Panc1 (cell line): Measurements from ENCODE around the gene PTPN22. TPM values are rescaled to one million over a fixed set of nuclear protein-coding genes. Genes with fewer than 3 reads are reported as not detected.

Experiments used
- ATAC-seq: fragments of 200-7000 bp; cut with Tn5 transposase; 2 replicates; pipeline ENCODE4 v1.9.1; 2020; ENCODE audit warnings: mild to moderate bottlenecking, moderate library complexity
- BruUV-seq: library from RNA; stranded (reverse); fragments of 400-500 nt; replicated peaks from 2 replicates; lab custom pipeline; 2021; lab: Mats Ljungman, UMichigan
- CTCF ChIA-PET: fragments of 300-600 bp; sonication (Branson Sonifier 250); formaldehyde crosslinking; loops from one replicate; lab custom pipeline; 2022; ENCODE audit warnings: antibody characterized with exemption; lab: Charles Lee
- POLR2A ChIA-PET: fragments of 300-600 bp; sonication (Branson Sonifier 250); formaldehyde crosslinking; loops from one replicate; lab custom pipeline; 2022; ENCODE audit warnings: antibody characterized with exemption; lab: Charles Lee
- DNase-seq: peaks from one replicate; pipeline ENCODE4 v3.0.0-alpha.2; 2010; ENCODE audit warnings: low read depth, low spot score
- H3K27ac ChIP-seq: 2 replicates; pipeline ENCODE4 v1.5.1; 2011; ENCODE audit warnings: mild to moderate bottlenecking, low read length, inconsistent platforms
- H3K27me3 ChIP-seq: fragments of 200-500 bp; sonication (Bioruptor generic); 2 replicates; pipeline ENCODE4 v1.6.0; 2014; ENCODE audit warnings: low read length, inconsistent platforms; ENCODE audit not compliant: control insufficient read depth, insufficient read depth
- H3K36me3 ChIP-seq: fragments of 200-500 bp; sonication (Bioruptor generic); 2 replicates; pipeline ENCODE4 v1.5.1; 2014; ENCODE audit warnings: inconsistent platforms, mild to moderate bottlenecking, low read length, moderate library complexity; ENCODE audit not compliant: control insufficient read depth, insufficient read depth
- H3K4me1 ChIP-seq: 2 replicates; pipeline ENCODE4 v1.5.1; 2011; ENCODE audit warnings: inconsistent platforms, mild to moderate bottlenecking, low read length, moderate library complexity; ENCODE audit not compliant: control insufficient read depth, insufficient read depth
- H3K4me3 ChIP-seq, 2 experiments: 2 replicates each; pipeline ENCODE4 v1.5.1; 2011 to 2012; ENCODE audit warnings: low read depth in 2 of 2, low read length in 2 of 2, mild to moderate bottlenecking in 2 of 2, inconsistent platforms in 1 of 2, moderate library complexity in 1 of 2
- H3K9me3 ChIP-seq: fragments of 200-500 bp; sonication (Bioruptor generic); 2 replicates; pipeline ENCODE4 v1.5.1; 2014; ENCODE audit warnings: low read depth, mild to moderate bottlenecking, inconsistent platforms, low read length, moderate library complexity; ENCODE audit not compliant: control insufficient read depth, insufficient read depth
- POLR2AphosphoS5 ChIP-seq: IDR thresholded peaks from 2 replicates; pipeline ENCODE4 v1.6.1; 2012; ENCODE audit warnings: mild to moderate bottlenecking, low read depth, low read length, moderate library complexity
- SIN3A ChIP-seq: IDR thresholded peaks from 2 replicates; pipeline ENCODE4 v1.6.1; 2012; ENCODE audit warnings: low read depth, mild to moderate bottlenecking, low read length, moderate library complexity, borderline replicate concordance; ENCODE audit not compliant: insufficient read depth
- TCF7L2 ChIP-seq: IDR thresholded peaks from 2 replicates; pipeline ENCODE4 v1.6.1; 2011; ENCODE audit warnings: mild to moderate bottlenecking, low read depth, low read length, inconsistent platforms
- in situ Hi-C: cut with HindIII; loops from 2 replicates; pipeline ENCODE4 v1.10.0; 2016; ENCODE audit warnings: low sequenced_read_pairs, low pct_unique_long_range_greater_than_20kb
- intact Hi-C: fragments of 100-400 bp; cut with micrococcal nuclease; formaldehyde crosslinking; loops from one replicate; pipeline ENCODE4 v1.10.0; 2022; ENCODE audit not compliant: unreplicated experiment
- total RNA-seq: library from RNA; stranded (reverse); gene quantifications from one replicate; pipeline ENCODE4 v1.2.1, GENCODE V29; 2021; ENCODE audit not compliant: unreplicated experiment
- TF ChIP-seq, protein P1 (sequence below): fragments of 450-650 bp; IDR thresholded peaks from 2 replicates; pipeline ENCODE4 v1.5.1; 2017; ENCODE audit warnings: mild to moderate bottlenecking
- TF ChIP-seq, protein P2 (sequence below), 2 experiments: IDR thresholded peaks; 2 replicates each; pipeline ENCODE4 v1.6.1; 2011 to 2012; ENCODE audit warnings: low read depth in 2 of 2, control low read depth in 1 of 2, low read length in 1 of 2, mild to moderate bottlenecking in 1 of 2, moderate library complexity in 1 of 2; ENCODE audit not compliant: insufficient read depth in 1 of 2

PTPN22 gene
- total RNA-seq, 1 experiment from 2014 or later: not detected

GRCh38 chr1:113913312-113913668 is 41.8 kb upstream of the PTPN22 start:
- no peak for DNase-seq
- Histone ChIP-seq H3K9me3 (no peaks in the 10 kb centered on the region), H3K4me3 (no peak overlapping the region), H3K36me3 (no peaks in the 10 kb centered on the region), H3K27me3 (no peaks in the 10 kb centered on the region), H3K27ac (no peak overlapping the region), H3K4me1 (no peaks in the 10 kb centered on the region)
- TF ChIP-seq, protein P1, sequence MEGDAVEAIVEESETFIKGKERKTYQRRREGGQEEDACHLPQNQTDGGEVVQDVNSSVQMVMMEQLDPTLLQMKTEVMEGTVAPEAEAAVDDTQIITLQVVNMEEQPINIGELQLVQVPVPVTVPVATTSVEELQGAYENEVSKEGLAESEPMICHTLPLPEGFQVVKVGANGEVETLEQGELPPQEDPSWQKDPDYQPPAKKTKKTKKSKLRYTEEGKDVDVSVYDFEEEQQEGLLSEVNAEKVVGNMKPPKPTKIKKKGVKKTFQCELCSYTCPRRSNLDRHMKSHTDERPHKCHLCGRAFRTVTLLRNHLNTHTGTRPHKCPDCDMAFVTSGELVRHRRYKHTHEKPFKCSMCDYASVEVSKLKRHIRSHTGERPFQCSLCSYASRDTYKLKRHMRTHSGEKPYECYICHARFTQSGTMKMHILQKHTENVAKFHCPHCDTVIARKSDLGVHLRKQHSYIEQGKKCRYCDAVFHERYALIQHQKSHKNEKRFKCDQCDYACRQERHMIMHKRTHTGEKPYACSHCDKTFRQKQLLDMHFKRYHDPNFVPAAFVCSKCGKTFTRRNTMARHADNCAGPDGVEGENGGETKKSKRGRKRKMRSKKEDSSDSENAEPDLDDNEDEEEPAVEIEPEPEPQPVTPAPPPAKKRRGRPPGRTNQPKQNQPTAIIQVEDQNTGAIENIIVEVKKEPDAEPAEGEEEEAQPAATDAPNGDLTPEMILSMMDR: no peak
- TF ChIP-seq, protein P2, sequence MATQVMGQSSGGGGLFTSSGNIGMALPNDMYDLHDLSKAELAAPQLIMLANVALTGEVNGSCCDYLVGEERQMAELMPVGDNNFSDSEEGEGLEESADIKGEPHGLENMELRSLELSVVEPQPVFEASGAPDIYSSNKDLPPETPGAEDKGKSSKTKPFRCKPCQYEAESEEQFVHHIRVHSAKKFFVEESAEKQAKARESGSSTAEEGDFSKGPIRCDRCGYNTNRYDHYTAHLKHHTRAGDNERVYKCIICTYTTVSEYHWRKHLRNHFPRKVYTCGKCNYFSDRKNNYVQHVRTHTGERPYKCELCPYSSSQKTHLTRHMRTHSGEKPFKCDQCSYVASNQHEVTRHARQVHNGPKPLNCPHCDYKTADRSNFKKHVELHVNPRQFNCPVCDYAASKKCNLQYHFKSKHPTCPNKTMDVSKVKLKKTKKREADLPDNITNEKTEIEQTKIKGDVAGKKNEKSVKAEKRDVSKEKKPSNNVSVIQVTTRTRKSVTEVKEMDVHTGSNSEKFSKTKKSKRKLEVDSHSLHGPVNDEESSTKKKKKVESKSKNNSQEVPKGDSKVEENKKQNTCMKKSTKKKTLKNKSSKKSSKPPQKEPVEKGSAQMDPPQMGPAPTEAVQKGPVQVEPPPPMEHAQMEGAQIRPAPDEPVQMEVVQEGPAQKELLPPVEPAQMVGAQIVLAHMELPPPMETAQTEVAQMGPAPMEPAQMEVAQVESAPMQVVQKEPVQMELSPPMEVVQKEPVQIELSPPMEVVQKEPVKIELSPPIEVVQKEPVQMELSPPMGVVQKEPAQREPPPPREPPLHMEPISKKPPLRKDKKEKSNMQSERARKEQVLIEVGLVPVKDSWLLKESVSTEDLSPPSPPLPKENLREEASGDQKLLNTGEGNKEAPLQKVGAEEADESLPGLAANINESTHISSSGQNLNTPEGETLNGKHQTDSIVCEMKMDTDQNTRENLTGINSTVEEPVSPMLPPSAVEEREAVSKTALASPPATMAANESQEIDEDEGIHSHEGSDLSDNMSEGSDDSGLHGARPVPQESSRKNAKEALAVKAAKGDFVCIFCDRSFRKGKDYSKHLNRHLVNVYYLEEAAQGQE (IDR thresholded peaks at IDR 0.05; ENCODE audit: insufficient read depth in 1 of 2, low read depth in 2 of 2, low read length in 1 of 2): no peak
- TF ChIP-seq TCF7L2 (no peak), SIN3A (no peak), POLR2AphosphoS5 (no peak)
- BruUV-seq: no TSS peak
- in situ Hi-C loops (no loop called here), intact Hi-C loops (no loop called here)
- ATAC-seq: no peak
- ChIA-PET CTCF (no interaction called here), POLR2A (interaction anchor here (0.6 kb wide), 1 partner anchor 14 kb away, joined by 3 read pairs; no protein-coding TSS in a partner anchor)

DNA sequence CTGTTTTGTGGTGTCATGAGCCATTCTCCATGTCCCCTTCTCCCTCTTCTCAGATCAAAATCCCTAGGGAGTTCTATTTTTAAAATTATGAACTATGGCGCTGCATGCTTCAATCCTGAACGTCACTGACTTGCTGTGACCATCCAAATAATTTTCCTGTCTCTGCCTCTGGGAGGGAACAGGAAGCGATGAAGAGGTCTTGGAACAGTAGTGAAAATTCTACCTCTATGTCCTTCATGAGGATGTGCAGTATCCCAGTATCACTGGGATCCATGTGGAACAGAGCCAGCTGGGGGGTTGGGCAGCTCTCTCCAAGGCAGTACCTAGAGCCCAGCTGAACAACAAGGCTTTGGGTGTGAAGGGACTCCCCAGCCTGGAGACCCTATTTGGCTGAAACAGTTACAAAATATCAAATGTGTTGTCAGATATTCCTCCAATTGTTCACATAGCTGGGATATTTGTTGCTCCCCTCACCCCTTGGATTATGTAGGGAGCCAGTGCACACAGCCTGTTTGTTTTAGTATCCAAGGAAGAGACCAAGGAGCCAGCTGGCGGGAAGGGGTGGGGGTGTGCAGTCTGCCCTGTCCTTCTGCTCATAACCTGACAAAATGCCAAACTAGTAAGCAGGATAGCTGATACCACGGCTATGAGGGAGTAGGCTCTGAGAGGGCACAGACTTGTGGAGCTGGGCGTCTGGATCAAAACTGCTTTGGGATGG is 41.2 kb upstream of the PTPN22 start:
- no peaks in the 10 kb centered on the region for H3K36me3 ChIP-seq
- no peak for TF ChIP-seq TCF7L2
- TF ChIP-seq POLR2AphosphoS5: no peak
- TF ChIP-seq, protein P1: no peak
- TF ChIP-seq SIN3A: no peak
- TF ChIP-seq, protein P2 (IDR thresholded peaks at IDR 0.05; ENCODE audit: insufficient read depth in 1 of 2, low read depth in 2 of 2, low read length in 1 of 2): no peak
- ChIA-PET CTCF (no interaction called here), POLR2A (interaction anchor here (0.6 kb wide), 1 partner anchor 14 kb away, joined by 3 read pairs; no protein-coding TSS in a partner anchor)
- H3K4me1 ChIP-seq: no peaks in the 10 kb centered on the region
- DNase-seq (no peak), ATAC-seq (no peak)
- BruUV-seq: no TSS peak
- no peaks in the 10 kb centered on the region for H3K9me3 ChIP-seq
- no peak overlapping the region for H3K4me3 ChIP-seq
- H3K27me3 ChIP-seq: no peaks in the 10 kb centered on the region
- in situ Hi-C loops (no loop called here), intact Hi-C loops (no loop called here)
- no peak overlapping the region for H3K27ac ChIP-seq
